H1 (cell line): ENCODE data around the gene DPY19L3.

ENCODE experiments used
- CREB1 ChIP-seq: IDR thresholded peaks from 2 replicates; pipeline ENCODE4 v1.6.1; 2012; ENCODE audit warnings: inconsistent platforms
- CTCF ChIP-seq, 3 experiments: IDR thresholded peaks; 1 replicate in 2 of 3; 2 replicates in 1 of 3; pipeline versions ENCODE4 v1.5.1 to v1.6.1; 2011; ENCODE audit warnings: low read length in 3 of 3, mild to moderate bottlenecking in 3 of 3, inconsistent platforms in 2 of 3, low read depth in 1 of 3, moderate library complexity in 1 of 3; ENCODE audit not compliant: insufficient read depth in 1 of 3; ENCODE audit errors: control extremely low read depth in 1 of 3
- EGR1 ChIP-seq: IDR thresholded peaks from 2 replicates; pipeline ENCODE4 v1.6.1; 2011; ENCODE audit warnings: low read depth, low read length, borderline replicate concordance
- EZH2 ChIP-seq: fragments of 200-600 bp; sonication (generic); IDR thresholded peaks from 2 replicates; pipeline ENCODE4 v1.7.1; 2012; ENCODE audit warnings: low read depth, mild to moderate bottlenecking, moderate library complexity, low read length, inconsistent platforms; ENCODE audit not compliant: severe bottlenecking
- JUND ChIP-seq: IDR thresholded peaks from 2 replicates; pipeline ENCODE4 v1.6.1; 2011; ENCODE audit warnings: mild to moderate bottlenecking, improper control_type of control experiment, low read length
- KDM1A ChIP-seq: fragments of 200-600, 300-600 bp; sonication (generic); IDR thresholded peaks from 2 replicates; pipeline ENCODE4 v1.7.1; 2016; ENCODE audit warnings: mild to moderate bottlenecking, low read length, borderline replicate concordance
- NRF1 ChIP-seq: IDR thresholded peaks from 2 replicates; pipeline ENCODE4 v1.6.1; 2011; ENCODE audit warnings: mild to moderate bottlenecking, low read depth, low read length, improper control_type of control experiment
- POLR2A ChIP-seq, 2 experiments: IDR thresholded peaks; 1 replicate in 1 of 2; 2 replicates in 1 of 2; pipeline ENCODE4 v1.6.1; 2011; ENCODE audit warnings: low read depth in 2 of 2, low read length in 2 of 2, mild to moderate bottlenecking in 2 of 2; ENCODE audit errors: control extremely low read depth in 1 of 2
- POLR2AphosphoS5 ChIP-seq: IDR thresholded peaks from 2 replicates; pipeline ENCODE4 v1.6.1; 2011; ENCODE audit warnings: low read depth, low read length
- SUZ12 ChIP-seq: fragments of 200-600 bp; sonication (generic); IDR thresholded peaks from 2 replicates; pipeline ENCODE4 v1.6.1; 2012; ENCODE audit warnings: mild to moderate bottlenecking, inconsistent platforms, low read length, moderate library complexity, mixed read lengths
- TBP ChIP-seq: IDR thresholded peaks from 2 replicates; pipeline ENCODE4 v1.6.1; 2011; ENCODE audit warnings: low read depth, low read length, improper control_type of control experiment
- TF ChIP-seq, protein P1 (sequence below): IDR thresholded peaks from 2 replicates; pipeline ENCODE4 v1.6.1; 2012; ENCODE audit warnings: inconsistent platforms

DNA sequence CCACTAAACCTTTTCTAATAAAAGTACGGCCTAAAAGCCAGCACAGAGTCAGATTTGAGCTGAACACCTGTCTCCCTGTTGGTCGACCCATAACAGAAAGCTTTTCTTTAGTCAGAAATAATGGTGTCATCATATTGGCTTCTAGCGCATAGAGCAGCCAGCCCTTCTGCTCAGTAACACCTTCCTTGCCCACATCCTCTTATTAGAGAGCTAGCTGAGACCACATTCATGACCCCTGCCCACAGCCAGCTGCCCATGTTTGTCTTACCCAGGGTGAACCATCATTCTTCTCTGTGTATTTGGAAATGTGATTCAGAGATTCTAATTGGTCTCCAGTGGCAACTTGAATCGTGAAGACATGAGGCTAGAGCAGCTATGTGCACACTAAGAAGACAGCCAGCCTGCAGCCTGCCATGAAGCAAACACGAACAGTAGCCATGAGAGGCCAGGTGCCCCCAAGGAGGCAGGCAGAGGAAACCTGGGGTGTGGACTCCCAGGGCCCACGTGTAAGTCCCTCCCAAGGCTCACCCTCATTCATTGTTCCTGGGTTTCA, 93.2 kb downstream of the DPY19L3 start:
- TF ChIP-seq EGR1 (no peak), EZH2 (no peak), JUND (no peak), TBP (no peak), CREB1 (no peak), POLR2AphosphoS5 (no peak), POLR2A (IDR thresholded peaks at IDR 0.05; ENCODE audit: control extremely low read depth in 1 of 2, low read depth in 2 of 2, low read length in 2 of 2) (no peak), SUZ12 (no peak), CTCF (IDR thresholded peaks at IDR 0.05; ENCODE audit: control extremely low read depth in 1 of 3, insufficient read depth in 1 of 3, low read depth in 1 of 3, low read length in 3 of 3) (no peak), KDM1A (no peak), NRF1 (no peak)
- TF ChIP-seq, protein P1, sequence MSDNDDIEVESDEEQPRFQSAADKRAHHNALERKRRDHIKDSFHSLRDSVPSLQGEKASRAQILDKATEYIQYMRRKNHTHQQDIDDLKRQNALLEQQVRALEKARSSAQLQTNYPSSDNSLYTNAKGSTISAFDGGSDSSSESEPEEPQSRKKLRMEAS, result no peak
